ENCODE data around the gene AK4. TPM values are rescaled to one million over a fixed set of nuclear protein-coding genes. Genes with fewer than 3 reads are reported as not detected.

AK4 gene
- total RNA-seq, 1 donor = 0.86 TPM

- DNase-seq (ENCODE audit: low read depth) = no peak
- H3K4me3 ChIP-seq (ENCODE audit: low read depth, low read length) = peak overlapping the region; percentile 53
- TF ChIP-seq CTCF (IDR thresholded peaks at IDR 0.05; ENCODE audit: insufficient read depth, low read depth, low read length) = no peak
Observed at GRCh38 chr1:65146908-65147423, 1.0 kb upstream of the AK4 start.

GRCh38 chr1:65147424-65148177, 402 bp upstream of the AK4 start:
- TF ChIP-seq CTCF (IDR thresholded peaks at IDR 0.05; ENCODE audit: insufficient read depth, low read depth, low read length) = no peak
- no peak for DNase-seq (ENCODE audit: low read depth)
- H3K4me3 ChIP-seq (ENCODE audit: low read depth, low read length) = peak overlapping the region; percentile 53

- no peak for DNase-seq (ENCODE audit: low read depth)
- TF ChIP-seq CTCF (IDR thresholded peaks at IDR 0.05; ENCODE audit: insufficient read depth, low read depth, low read length) = no peak
- H3K4me3 ChIP-seq (ENCODE audit: low read depth, low read length) = peak overlapping the region; percentile 29
Observed at GRCh38 chr1:65148548-65149350, 746 bp downstream of the AK4 start.

- no peak overlapping the region for H3K4me3 ChIP-seq (ENCODE audit: low read depth, low read length)
- TF ChIP-seq CTCF (IDR thresholded peaks at IDR 0.05; ENCODE audit: insufficient read depth, low read depth, low read length) = no peak
- no peak for DNase-seq (ENCODE audit: low read depth)
Observed at GRCh38 chr1:65149351-65150107, 1.5 kb downstream of the AK4 start.

GRCh38 chr1:65150108-65150463, 2.1 kb downstream of the AK4 start:
- TF ChIP-seq CTCF (IDR thresholded peaks at IDR 0.05; ENCODE audit: insufficient read depth, low read depth, low read length) = no peak
- H3K4me3 ChIP-seq (ENCODE audit: low read depth, low read length) = no peak overlapping the region
- DNase-seq (ENCODE audit: low read depth) = no peak

- H3K4me3 ChIP-seq (ENCODE audit: low read depth, low read length) = no peak overlapping the region
- DNase-seq (ENCODE audit: low read depth) = no peak
- TF ChIP-seq CTCF (IDR thresholded peaks at IDR 0.05; ENCODE audit: insufficient read depth, low read depth, low read length) = no peak
Observed at GRCh38 chr1:65150583-65151263, 2.7 kb downstream of the AK4 start.

Data from fibroblast of villous mesenchyme (primary cell).